NOMO-1 (cell line): ENCODE measurements around the gene TEAD1.

Source experiments
- DNase-seq, 2 experiments: peaks; one replicate each; lab custom pipeline; 2025; ENCODE audit not compliant: unreplicated experiment in 2 of 2; lab: John Stamatoyannopoulos, UW

Gene TEAD1

GRCh38 chr11:12806113-12806512, 131.9 kb downstream of the TEAD1 start:
- DNase-seq, result no peak

GRCh38 chr11:12807621-12808020, 133.4 kb downstream of the TEAD1 start:
- DNase-seq, result no peak

- DNase-seq, result no peak
Observed at GRCh38 chr11:12808519-12808918, 134.3 kb downstream of the TEAD1 start.

- DNase-seq, result no peak
Observed at GRCh38 chr11:12809364-12809763, 135.1 kb downstream of the TEAD1 start.

GRCh38 chr11:12809864-12810567, 135.8 kb downstream of the TEAD1 start:
- DNase-seq, result peak; percentile 28 to 54

- DNase-seq, result no peak
Observed at GRCh38 chr11:12810568-12810894, 136.3 kb downstream of the TEAD1 start.

- peak; percentile 19 to 41 for DNase-seq
Observed at GRCh38 chr11:12811861-12812260, 137.6 kb downstream of the TEAD1 start.

GRCh38 chr11:12812849-12813248, 138.6 kb downstream of the TEAD1 start:
- DNase-seq, result no peak

- no peak for DNase-seq
Observed at GRCh38 chr11:12813371-12814225, 139.4 kb downstream of the TEAD1 start.

GRCh38 chr11:12815129-12815480, 140.9 kb downstream of the TEAD1 start:
- no peak for DNase-seq

- no peak for DNase-seq
Observed at GRCh38 chr11:12815931-12816494, 141.8 kb downstream of the TEAD1 start.

GRCh38 chr11:12817681-12818332, 143.6 kb downstream of the TEAD1 start:
- DNase-seq, result no peak

GRCh38 chr11:12818333-12819015, 144.3 kb downstream of the TEAD1 start:
- peak; percentile 79 to 98 for DNase-seq

GRCh38 chr11:12822392-12823022, 148.3 kb downstream of the TEAD1 start:
- DNase-seq, result no peak

- DNase-seq, result no peak
Observed at GRCh38 chr11:12824281-12825041, 150.2 kb downstream of the TEAD1 start.

GRCh38 chr11:12826441-12826840, 152.2 kb downstream of the TEAD1 start:
- DNase-seq, result no peak

GRCh38 chr11:12827369-12827768, 153.1 kb downstream of the TEAD1 start:
- no peak for DNase-seq

GRCh38 chr11:12827929-12828812, 153.9 kb downstream of the TEAD1 start:
- no peak for DNase-seq

- no peak for DNase-seq
Observed at GRCh38 chr11:12829131-12829530, 154.9 kb downstream of the TEAD1 start.
